SU-DHL-6 (cell line): ENCODE data around the gene ABHD17A.

Experiments
- CTCF ChIP-seq: fragments of 200-600 bp; sonication (generic); IDR thresholded peaks from one replicate; pipeline ENCODE4 v1.5.1; 2017; ENCODE audit warnings: antibody characterized with exemption, mild to moderate bottlenecking, low read length, moderate library complexity; ENCODE audit not compliant: insufficient read depth, poor library complexity, severe bottlenecking
- EZH2phosphoT487 ChIP-seq: fragments of 200-600 bp; sonication (generic), shearing (Covaris generic); conservative IDR thresholded peaks from 2 replicates; pipeline ENCODE4 v1.6.1; 2018; ENCODE audit warnings: mild to moderate bottlenecking, antibody characterized with exemption, low read length, moderate library complexity, mixed read lengths

GRCh38 chr19:1917926-1918325 lies 32.6 kb upstream of the ABHD17A start:
- no peak for TF ChIP-seq CTCF
- TF ChIP-seq EZH2phosphoT487: no peak
